HUDEP-2 (cell line): ENCODE results near the gene CDK19.
"Not testable (repeated sequence)": the region's sequence is repeated elsewhere in the genome, so short reads cannot be mapped to it uniquely, and the experiment has no call there.

ENCODE experiments used
- DNase-seq, 76 experiments: peaks; one replicate each; lab custom pipeline; 2025; ENCODE audit not compliant: unreplicated experiment in 76 of 76; lab: John Stamatoyannopoulos, UW

The CDK19 gene

GRCh38 chr6:110814102-110815014 lies 911 bp downstream of the CDK19 start:
- DNase-seq, result peak in 46 of 76 experiments; percentile 10 to 88 (median 40)

DNA sequence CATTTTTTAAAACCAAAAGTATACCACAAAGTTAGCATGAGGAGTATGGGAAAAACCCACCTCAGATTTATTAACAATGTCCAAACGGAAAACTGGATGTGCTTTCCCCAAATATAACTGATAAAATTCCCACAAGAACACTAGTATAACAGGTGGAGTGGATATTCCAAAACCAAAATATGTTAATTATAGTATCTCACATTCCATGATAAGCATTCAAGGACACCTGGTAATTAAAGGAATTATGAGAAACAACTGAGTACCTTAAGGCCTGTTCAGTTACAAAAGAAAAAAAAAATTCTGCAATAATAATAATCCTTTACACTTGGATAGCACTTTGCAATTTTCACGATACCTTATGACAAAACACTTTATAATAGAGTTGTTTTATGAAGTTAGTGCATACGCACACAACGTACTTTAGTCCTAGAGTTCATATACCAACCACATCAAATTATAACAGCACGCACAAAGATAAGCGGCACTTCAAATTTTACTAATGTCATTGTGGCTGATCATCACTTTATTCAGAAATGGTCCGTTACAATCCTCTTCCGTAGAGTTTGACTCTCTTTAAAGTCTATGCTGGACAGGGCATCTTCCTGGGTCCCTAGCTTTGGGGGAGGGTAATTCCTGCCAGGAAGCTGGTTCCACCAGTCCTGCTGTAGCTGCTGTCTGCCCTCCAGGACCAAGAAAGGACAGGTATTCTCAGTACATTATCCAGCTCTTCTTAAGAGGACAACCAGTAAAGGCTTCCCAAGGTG lies 1.7 kb downstream of the CDK19 start:
- DNase-seq, result peak in 5 of 76 experiments; percentile 14 to 33 (median 15)

DNA sequence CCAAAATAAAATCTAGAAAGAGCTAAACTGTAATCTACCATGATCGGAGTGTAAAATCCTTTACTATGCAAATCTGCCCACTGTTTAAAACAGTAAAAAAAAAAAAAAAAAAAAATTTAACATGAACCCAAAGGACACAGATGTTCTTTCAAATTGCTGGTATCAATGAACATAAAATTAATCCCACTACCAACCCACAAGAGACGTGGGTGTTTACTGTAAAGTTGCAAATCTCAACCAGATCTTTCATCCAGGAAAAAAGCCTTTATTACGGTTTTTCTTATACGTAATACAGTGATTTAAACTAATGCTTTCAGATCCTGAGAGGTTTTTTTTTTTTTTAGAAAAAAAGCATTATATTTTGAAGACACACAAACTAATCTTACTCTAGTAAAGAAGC lies 2.5 kb downstream of the CDK19 start:
- no peak for DNase-seq

- no peak for DNase-seq
These were observed 4.2 kb downstream of the CDK19 start for GRCh38 chr6:110810896-110811586.

- no peak for DNase-seq
These were observed 5.5 kb downstream of the CDK19 start for GRCh38 chr6:110809792-110810191.

- not testable (repeated sequence) for DNase-seq
These were observed 13.1 kb downstream of the CDK19 start for GRCh38 chr6:110802175-110802574.

GRCh38 chr6:110800839-110801196 lies 14.5 kb downstream of the CDK19 start:
- no peak for DNase-seq

GRCh38 chr6:110800196-110800838 lies 15.0 kb downstream of the CDK19 start:
- no peak for DNase-seq

GRCh38 chr6:110799655-110800054 lies 15.6 kb downstream of the CDK19 start:
- DNase-seq, result no peak

- no peak for DNase-seq
These were observed 16.1 kb downstream of the CDK19 start for GRCh38 chr6:110799189-110799588.

GRCh38 chr6:110795271-110795670 lies 20.0 kb downstream of the CDK19 start:
- peak in 1 of 76 experiments; percentile 15 for DNase-seq

- peak in 7 of 76 experiments; percentile 4 to 34 (median 20) for DNase-seq
These were observed 28.6 kb downstream of the CDK19 start for GRCh38 chr6:110786696-110787095.

DNA sequence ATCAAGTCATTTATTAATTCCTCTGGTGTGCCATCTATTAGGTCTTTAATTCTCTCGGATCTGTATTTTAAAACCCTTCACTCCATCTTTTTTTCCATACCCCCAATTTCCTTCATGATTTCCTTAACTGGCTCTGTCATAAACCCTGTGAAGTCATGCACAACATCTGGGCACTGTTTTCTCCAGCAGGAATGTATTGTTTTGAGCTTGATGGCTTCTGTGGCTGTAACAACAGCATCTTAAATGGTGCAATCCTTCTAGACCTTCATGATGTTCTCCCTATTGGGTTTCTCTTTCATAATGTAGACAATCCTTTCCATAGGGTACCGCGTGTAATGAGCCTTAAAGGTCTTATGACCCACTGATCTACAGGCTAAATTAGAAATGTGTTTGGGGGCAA lies 29.0 kb downstream of the CDK19 start:
- DNase-seq, result no peak

GRCh38 chr6:110784610-110784979 lies 30.7 kb downstream of the CDK19 start:
- no peak for DNase-seq

DNA sequence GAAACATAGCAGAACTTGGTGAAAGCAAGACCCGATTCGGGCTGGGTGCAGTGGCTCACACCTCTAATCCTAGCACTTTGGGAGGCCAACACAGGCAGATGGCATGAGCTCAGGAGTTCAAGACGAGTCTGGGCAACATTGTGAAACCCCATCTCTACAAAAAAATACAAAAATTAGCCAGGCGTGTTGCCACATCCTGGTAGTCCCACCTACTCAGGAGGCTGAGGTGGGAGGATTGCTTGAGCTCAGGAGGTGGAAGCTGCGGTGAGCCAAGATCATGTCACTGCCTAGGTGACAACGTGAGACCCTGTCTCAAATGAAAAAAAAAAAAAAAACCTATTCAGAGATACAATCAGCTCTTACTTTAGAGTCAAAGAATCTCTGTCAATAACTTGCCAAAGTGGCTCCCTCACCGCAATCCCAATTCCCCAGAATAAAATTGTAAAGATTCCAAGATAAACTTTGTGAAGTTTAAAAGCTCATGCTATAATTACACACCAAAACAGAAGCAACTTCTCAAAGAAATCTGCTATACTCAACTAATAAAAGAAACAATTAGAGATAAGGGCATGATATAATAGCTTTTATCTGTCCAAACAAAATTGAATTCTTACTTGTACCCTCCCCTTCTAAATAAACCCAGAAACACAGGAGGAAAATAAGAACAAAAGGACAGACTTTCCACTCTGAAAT lies 33.6 kb downstream of the CDK19 start:
- DNase-seq, result no peak

DNA sequence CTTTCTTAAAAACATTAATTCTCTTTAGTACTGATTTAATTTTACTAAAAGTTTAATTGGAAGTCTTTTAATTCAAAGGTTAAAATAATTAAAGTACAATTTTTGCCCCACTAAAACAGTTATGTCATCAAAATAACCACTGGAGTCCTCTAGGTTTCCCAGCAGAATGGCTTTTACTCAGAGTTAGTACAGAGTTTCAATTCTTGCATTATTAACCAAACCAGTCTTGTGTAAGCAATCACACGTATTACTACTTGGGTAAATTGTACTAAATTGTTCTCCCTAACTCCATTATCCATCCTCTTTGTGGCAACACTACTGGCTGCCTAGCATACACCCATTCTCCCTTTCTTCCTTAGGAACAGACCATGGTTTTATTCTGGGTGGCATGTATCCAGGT lies 36.9 kb downstream of the CDK19 start:
- no peak for DNase-seq

DNA sequence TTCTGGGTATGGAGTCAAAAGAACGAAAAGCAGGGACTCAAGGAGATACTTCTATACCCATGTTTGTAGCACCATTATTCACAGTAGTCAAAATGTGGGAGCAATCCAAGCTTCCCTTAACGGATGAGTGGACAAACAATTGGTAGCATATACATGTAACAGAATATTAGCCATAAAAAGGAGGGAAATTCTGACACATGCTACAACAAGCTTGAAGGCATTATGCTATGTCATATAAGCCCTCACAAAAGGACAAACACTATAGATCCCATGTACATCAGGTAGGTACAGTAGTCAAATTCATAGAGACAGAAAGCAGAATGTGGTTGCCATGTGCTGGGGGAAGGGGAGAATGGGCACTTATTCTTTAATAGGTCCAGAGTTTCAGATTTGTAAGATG lies 37.6 kb downstream of the CDK19 start:
- DNase-seq, result no peak

DNA sequence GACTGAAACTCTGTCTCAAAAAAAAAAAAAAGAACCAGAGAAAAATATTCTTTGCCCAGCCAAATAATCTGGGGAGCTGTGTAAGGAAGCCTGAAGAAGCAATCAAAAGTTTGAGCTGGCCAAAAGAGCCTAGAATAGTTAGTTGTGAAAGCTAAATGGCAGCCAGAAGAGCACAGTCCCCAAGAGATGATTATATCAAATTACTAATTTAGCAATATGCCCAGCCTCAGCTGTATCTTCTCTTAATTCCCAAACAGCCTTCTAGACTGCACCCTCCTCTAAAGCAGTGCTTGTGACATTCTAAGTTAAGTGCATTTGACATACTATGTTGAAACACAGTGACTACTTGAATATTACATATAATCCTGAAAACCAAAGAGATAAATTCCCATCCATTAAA lies 38.9 kb downstream of the CDK19 start:
- no peak for DNase-seq

GRCh38 chr6:110769923-110770322 lies 45.3 kb downstream of the CDK19 start:
- no peak for DNase-seq

GRCh38 chr6:110768057-110768456 lies 47.2 kb downstream of the CDK19 start:
- DNase-seq, result no peak
